GM15510 (cell line): ENCODE data around the gene DYSF.

Experiments used
- POLR2A ChIP-seq: IDR thresholded peaks from 3 replicates; pipeline ENCODE4 v1.6.1; 2011; ENCODE audit warnings: borderline replicate concordance; ENCODE audit not compliant: insufficient read length; ENCODE audit errors: extremely low read depth

DYSF gene

DNA sequence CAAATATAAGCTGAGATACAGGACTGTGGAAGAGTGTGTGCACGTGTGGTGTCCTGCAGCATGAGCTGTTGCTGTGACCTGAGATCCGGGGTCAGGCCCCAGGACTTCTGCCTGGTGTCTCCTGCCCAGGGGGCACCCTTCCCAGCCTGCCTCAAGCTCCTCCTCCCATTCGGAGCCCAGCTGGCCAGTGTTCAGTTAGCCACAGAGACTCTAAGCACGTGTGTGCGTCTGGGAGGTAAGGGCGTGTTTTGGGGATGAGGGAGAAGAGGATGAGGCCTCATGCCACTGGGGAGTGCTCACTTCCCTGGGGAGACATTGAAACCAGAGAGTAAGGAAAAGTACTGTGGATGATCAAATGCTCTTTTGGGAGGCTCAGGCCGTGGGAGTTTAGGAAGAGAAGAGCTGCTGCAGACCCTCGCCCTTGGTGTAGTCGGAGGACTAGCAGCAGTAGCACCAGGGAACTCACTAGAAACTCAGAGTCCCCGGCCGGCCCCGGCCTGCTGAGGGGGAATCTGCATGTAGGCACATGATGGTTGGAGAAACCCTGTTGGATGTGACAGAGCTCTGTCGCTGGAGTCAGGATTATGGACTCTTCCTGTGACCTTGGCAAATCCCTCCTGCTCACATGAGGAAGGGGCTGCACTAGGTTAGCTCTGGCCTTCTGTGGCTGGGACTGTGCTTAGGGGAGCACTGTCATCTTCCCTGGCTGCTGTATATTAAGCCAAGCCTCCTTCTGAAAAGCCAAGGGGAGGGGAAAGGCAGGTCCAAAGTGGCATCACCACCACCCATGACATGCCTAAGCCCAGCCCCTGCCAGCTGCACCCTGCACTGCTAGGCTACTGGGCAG, 231.1 kb downstream of the DYSF start:
- TF ChIP-seq POLR2A = no peak

DNA sequence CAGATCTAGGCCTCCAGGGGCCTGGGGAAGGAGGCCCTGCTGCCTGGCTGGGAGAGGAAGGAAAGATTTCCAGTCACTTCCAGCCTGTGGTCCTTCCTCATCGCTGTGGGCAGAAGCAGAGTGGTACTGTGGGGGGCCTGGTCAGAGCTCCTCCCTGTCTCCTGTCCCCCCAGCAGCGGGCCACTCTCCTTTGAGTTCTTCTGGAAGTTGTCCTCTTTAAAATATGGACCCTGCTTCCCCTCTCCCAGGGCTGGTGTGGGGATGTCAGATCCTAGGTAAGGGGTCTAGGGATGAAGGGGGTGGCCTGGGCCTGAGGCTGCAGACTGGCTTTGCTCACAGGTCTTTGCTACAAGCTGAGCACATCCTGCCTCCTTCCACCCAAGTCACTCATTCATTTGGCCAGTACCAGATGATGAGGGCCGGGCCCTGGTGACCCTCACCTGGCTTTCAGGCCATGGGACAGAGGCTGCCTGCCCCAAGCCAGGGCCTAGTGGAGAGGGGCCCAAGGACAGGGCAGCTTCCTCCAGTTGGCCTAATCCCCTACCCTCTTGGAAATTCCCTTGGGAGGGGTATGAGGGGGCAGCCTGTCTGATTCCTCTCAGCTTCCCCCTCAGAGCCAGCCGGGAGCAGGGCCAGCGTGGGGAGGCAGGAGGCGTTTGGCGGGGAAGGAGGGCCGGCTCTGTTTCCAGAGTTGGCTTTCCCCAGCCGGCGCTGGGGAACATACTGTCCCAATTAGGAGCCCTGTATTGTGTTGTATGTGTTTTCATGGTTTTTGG, 231.9 kb downstream of the DYSF start:
- TF ChIP-seq POLR2A = no peak

DNA sequence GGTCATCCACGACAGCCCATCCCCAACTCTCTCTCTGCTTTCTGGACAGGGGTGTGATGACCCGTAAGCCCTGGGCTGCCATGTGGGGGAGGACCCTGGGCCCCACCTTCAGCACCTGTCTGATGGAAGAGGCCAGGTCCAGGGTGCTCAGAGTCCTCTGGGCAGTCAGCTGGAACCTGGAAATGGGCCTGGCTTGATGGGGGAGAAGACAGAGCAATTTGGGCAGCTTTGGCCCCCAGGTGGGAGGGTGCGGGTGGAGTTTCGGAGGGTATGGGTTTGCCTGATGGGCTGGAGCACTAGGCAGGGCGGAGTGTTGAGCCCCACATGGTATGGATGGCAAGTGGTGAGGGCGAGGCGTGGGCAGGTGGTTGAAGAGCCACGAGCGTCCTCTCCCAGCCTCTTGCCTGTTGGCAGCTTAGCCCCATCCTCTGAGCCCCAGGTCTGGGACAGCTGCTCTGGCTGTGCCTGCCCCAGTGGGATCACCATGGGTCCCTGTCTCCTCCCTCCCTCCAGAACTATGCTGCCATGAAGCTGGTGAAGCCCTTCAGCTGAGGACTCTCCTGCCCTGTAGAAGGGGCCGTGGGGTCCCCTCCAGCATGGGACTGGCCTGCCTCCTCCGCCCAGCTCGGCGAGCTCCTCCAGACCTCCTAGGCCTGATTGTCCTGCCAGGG, 232.7 kb downstream of the DYSF start:
- TF ChIP-seq POLR2A = no peak

GRCh38 chr2:71686781-71687180, 233.4 kb downstream of the DYSF start:
- TF ChIP-seq POLR2A = no peak

GRCh38 chr2:71687412-71687811, 234.1 kb downstream of the DYSF start:
- no peak for TF ChIP-seq POLR2A

DNA sequence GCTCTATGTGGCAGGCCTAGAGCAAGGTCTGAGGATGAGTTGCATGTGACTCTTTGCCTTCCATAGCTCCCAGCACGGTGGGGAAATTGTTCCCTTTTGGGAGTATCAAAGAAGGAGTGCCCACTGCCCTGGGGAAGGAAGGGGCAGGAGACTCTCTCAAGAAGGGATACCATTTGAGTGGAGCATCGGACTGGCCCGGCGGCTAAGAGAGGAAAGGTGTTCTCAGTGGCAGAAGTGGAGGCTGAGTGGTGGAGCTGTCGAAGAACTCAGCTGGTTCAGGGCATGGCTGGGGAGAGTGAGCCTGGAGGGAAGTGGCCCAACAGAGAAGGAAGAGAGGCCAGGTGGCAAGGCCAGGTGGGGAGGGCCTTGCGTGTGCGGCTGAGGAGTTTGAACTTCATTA, 235.2 kb downstream of the DYSF start:
- no peak for TF ChIP-seq POLR2A

GRCh38 chr2:71689393-71689792, 236.0 kb downstream of the DYSF start:
- no peak for TF ChIP-seq POLR2A

- no peak for TF ChIP-seq POLR2A
These were observed 236.8 kb downstream of the DYSF start for GRCh38 chr2:71689968-71690834.

DNA sequence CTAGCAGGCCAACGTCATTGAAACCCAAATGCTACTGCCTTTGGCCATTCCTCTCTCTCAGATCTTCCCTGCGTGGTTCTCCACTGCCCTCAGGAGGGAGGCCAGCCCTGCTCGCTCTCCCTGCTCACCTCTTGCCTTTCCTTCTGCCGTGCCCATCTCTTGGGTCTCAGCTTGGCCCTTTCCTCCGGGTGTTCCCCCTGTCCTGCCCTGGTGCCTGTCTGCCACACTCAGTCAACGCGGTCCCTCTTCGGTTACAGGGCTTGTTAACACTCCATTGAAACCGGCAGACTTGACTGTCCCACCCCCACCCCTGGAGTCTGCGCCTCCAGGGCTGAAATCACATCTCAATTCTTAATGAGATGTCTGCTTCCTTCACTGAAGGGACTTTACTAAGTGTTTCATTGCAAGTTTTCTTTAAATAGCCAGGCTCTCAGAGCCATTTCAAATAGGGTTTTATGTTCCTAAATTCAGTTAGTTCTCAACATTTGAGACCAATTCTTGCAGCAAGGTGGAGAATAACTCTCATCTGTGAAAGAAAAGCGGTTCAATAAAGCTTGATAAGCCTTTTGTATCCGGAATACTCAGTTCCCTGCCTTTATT, 237.6 kb downstream of the DYSF start:
- no peak for TF ChIP-seq POLR2A

GRCh38 chr2:71691747-71692441, 238.5 kb downstream of the DYSF start:
- no peak for TF ChIP-seq POLR2A

- no peak for TF ChIP-seq POLR2A
These were observed 239.4 kb downstream of the DYSF start for GRCh38 chr2:71692621-71693277.

DNA sequence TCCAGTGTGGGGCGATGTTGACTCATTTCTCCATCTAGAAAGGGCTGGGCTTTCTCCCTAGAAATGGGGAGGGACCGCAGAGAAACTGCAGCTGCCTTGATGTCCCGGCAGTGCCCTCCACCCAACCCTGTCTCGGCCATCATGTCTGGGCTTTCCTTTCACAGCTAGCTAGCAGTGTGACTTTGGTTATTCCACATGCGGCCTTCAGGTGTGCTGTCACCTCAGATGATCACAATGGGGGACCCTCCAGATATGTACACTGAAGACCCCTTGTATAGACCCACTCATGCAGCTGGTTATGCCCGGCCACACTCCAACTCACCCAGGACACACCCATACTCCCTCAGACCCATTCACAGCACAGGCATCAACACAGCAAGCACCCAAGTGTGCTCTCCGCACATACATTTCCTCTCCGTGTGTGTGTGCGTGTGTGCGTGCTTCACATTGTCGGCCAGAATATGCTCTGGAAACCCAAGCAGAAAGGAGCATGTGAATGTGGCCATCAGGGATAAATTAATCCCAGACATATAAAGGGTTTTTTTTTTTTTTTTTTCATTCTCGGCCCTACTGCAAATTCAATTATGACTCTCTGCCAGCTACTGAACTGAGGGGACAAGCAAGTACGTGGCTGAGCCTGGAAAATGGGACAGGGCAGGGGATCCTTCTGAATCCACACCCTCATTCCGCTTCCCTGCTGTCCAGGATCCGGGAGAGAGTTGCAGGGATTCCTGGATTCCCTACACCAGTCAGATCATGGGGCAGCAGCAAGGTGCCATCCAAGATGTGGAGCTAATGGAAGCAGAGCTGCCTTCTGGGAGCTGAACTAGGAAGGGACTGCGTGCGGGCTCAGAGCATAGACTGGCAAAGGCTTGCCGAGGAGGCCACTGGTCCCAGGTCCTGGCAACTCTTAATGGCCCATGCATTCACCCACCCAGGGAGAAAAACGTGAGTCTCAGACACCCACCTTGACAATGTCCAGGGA, 240.2 kb downstream of the DYSF start:
- TF ChIP-seq POLR2A = no peak
